Stimulated activated CD8-positive, alpha-beta memory T cell treated with anti-CD3 and anti-CD28 coated beads, Interleukin-12 subunit alpha, Interleukin-12 subunit beta, amount 100 ng/mL, for 4 hours (primary cell): ENCODE results near the gene ACADM.
"Not testable (repeated sequence)": the region's sequence is repeated elsewhere in the genome, so short reads cannot be mapped to it uniquely, and the experiment has no call there.

Experiments
- DNase-seq: peaks from one replicate; pipeline ENCODE4 v3.0.0-alpha.2; 2020; ENCODE audit warnings: low read depth

ACADM gene

DNA sequence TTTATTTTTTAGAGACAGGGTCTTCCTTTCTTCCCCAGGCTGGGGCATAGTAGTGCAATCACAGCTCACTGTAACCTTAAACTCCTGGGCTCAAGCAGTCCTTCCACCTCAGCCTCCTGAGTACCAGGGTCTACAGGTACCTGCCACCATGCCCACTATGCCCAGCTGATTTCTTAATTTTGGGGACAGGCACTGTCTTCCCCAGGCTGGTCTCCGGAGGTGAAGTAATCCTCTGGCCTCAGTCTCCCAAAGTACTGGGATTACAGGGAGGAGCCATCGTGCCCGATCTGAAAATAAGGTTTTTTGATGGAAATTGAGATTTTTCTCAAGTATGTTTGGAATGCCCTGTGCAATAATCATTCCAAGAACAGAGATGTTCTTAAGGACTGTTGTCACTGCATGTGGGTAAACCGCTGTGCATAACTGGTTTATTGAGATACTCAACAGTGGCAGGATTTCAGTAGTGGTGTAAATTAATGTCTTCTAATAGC, 71.2 kb downstream of the ACADM start:
- DNase-seq, result no peak

DNA sequence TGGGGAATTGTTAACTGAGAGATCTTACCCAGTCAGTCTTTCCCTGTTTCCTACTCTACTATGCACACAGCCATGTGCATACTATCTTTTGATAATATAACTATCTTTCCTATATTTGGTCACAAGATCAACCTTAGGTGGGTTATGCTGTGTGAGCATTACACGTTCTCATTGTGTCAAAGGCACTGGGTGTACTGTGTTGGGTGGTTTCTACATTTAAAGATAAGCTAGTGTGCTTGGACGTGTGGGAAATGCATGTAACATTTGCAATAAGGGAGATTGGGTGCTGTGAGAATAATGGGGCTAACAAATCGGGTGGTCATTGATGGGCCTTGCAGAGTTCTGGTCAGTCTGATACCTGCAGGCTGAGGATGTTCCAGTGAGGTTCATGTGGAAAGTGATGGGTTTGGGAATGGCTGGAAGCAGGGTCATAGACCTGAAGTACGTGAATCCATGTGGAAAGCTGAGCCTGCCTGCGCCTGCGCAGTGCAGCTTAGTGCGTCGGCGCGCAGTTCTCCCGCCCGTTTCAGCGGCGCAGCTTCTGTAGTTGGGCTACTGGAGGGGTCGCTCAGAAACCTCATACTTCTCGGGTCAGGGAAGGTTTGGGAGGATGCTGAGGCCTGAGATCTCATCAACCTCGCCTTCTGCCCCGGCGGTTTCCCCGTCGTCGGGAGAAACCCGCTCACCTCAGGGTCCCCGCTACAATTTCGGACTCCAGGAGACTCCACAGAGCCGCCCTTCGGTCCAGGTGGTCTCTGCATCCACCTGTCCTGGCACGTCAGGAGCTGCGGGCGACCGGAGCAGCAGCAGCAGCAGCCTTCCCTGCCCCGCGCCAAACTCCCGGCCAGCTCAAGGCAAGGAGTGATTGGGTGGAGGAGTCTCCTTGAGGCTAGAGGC, 72.1 kb downstream of the ACADM start, which contains the start of gene MSH4:
Gene MSH4 (plus strand): TSS at position 507 of the 897 bp plus-strand sequence. CDS start 104 bp downstream, at position 611.
- DNase-seq, result no peak

GRCh38 chr1:75797273-75797588, 72.7 kb downstream of the ACADM start:
- DNase-seq, result no peak

DNA sequence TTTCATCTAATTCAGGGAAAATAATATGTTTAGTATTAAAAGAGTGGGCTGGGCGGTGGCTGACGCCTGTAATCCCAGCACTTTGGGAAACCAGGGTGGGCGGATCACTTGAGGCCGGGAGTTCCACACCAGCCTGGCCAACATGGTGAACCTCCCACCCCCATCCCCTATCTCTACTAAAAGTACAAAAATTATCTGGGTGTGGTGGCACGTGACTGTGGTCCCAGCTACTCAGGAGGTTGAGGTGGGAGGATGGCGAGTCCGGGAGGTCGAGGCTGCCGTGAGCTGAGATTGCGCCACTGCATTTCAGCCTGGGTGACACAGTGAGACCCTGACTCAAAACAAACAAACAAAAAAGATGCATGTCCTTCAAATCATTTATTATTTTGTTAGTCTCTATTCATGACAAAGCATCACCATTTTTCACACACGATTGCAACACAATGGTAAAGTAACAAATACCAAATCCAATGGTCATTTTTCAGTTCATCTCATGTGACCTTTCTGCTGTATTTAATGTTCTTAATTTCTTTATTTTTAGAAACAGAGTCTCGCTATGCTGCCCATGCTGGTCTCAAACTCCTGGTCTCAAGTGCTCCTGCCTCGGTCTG, 73.2 kb downstream of the ACADM start:
- DNase-seq, result no peak

- not testable (repeated sequence) for DNase-seq
Measured at GRCh38 chr1:75801480-75801879, 77.0 kb downstream of the ACADM start.

DNA sequence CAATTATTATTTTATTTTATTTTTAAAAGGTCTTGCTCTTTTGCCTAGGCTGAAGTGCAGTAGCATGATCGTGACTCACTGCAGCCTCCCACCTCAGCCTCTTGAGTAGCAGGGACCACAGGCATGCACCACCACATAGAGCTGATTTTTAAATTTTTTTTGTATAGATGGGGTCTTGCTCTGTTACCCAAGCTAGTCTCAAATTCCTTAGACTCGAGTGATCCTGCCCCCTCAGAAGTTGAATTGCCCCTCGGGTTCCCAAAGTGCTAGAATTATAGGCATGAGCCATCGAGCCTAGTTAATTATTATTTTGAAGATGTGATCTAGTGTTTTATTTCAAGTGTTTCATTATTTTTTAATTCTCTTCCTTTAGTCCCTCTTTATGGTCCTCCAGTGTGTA, 84.4 kb downstream of the ACADM start:
- no peak for DNase-seq

DNA sequence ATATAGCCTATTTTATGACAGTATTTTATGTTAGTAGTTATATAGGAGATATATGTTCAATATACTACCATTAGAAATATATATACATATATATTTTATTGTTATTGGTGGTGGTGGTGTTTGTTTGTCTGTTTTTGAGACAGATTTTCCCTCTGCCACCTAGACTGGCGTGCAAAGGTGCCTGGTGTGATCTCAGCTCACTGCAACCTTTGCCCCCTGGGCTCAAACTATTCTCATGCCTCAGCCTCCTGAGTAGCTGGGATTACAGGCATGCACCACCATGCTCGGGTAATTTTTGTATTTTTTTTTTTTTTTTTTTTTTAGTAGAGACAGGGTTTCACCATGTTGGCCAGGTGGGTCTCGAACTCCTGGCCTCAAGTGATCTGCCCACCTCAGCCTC, 85.6 kb downstream of the ACADM start:
- not testable (repeated sequence) for DNase-seq

GRCh38 chr1:75811211-75811981, 86.9 kb downstream of the ACADM start:
- no peak for DNase-seq

- DNase-seq, result no peak
Measured at GRCh38 chr1:75812065-75812464, 87.6 kb downstream of the ACADM start.
